Body of pancreas (tissue), 4 donors: ENCODE data around the gene NF1. TPM values are rescaled to one million over a fixed set of nuclear protein-coding genes. Genes with fewer than 3 reads are reported as not detected.
"Not testable (repeated sequence)": the region's sequence is repeated elsewhere in the genome, so short reads cannot be mapped to it uniquely, and the experiment has no call there.

Experiments
- ATAC-seq: fragments of 150-250 bp; one replicate; pipeline ENCODE4 v1.9.1; 2016
- DNase-seq, 4 donors: peaks; one replicate each; pipeline ENCODE4 v3.0.0-alpha.2; 2019
- H3K27ac ChIP-seq, 4 donors: fragments of 200-600 bp; sonication (generic); 1 replicate in 3 of 4; 2 replicates in 1 of 4; pipeline versions ENCODE4 v1.5.1 to v1.6.1; 2016 to 2019; ENCODE audit warnings: mild to moderate bottlenecking in 1 of 4, mixed read lengths in 1 of 4, moderate library complexity in 1 of 4
- H3K27me3 ChIP-seq, 2 donors: fragments of 200-600 bp; sonication (generic); one replicate each; pipeline ENCODE4 v1.6.0; 2016; ENCODE audit warnings: mild to moderate bottlenecking in 1 of 2
- H3K36me3 ChIP-seq, 2 donors: fragments of 200-600 bp; sonication (generic); replicated peaks in 1 of 2; 2 replicates each; pipeline ENCODE4 v1.5.1; 2016; ENCODE audit warnings: low read depth in 2 of 2; ENCODE audit not compliant: insufficient read depth in 1 of 2
- H3K4me1 ChIP-seq: fragments of 200-600 bp; sonication (generic); one replicate; pipeline ENCODE4 v1.6.0; 2016
- H3K4me3 ChIP-seq, 2 donors: fragments of 200-600 bp; sonication (generic); 1 replicate in 1 of 2; 2 replicates in 1 of 2; pipeline ENCODE4 v1.5.1; 2016 to 2019
- H3K9me3 ChIP-seq, 3 donors: fragments of 200-600 bp; sonication (generic); 1 replicate in 2 of 3; 2 replicates in 1 of 3; pipeline ENCODE4 v1.5.1; 2016
- CTCF ChIP-seq, 7 experiments: fragments of 450-650 bp in 4 of 7; fragments of 200-600 bp in 3 of 7; sonication (generic) in 3 of 7; IDR thresholded peaks; one replicate each; pipeline ENCODE4 v1.5.1; 2016 to 2019; ENCODE audit warnings: antibody characterized with exemption in 7 of 7
- POLR2A ChIP-seq, 3 donors: fragments of 450-650 bp; IDR thresholded peaks; one replicate each; pipeline ENCODE4 v1.6.1; 2016; ENCODE audit warnings: antibody characterized with exemption in 3 of 3, mild to moderate bottlenecking in 2 of 3
- WGBS, 2 donors: methylation state at CpG; one replicate each; pipeline ENCODE4 v1.1.5; 2017; 5-methylcytosine and 5-hydroxymethylcytosine counted together
- intact Hi-C: fragments of 100-400 bp; cut with DNase I; formaldehyde crosslinking; loops from one replicate; pipeline ENCODE4 v1.15.1; 2023
- total RNA-seq, 2 donors: library from RNA; depleted of rRNA; stranded (reverse); fragments of >200 nt; gene quantifications; one replicate each; pipeline ENCODE4 v1.1.0, GENCODE V29; 2016

The NF1 gene
- total RNA-seq, 2 donors from 2014 or later: 54.7 to 57.1 TPM

GRCh38 chr17:31174215-31174614 is 79.4 kb downstream of the NF1 start:
- 97 to 98% methylated on average over 2 of the region's 2 CpGs for WGBS, 2 donors
- no peaks in the 10 kb centered on the region for H3K4me1 ChIP-seq
- no peaks in the 10 kb centered on the region for H3K27me3 ChIP-seq
- no peak for DNase-seq
- no peak for ATAC-seq
- H3K27ac ChIP-seq: no peak overlapping the region
- intact Hi-C loops: no loop called here
- H3K36me3 ChIP-seq: peaks cover 0 to 3% of the 10 kb centered on the region in 2 donors
- TF ChIP-seq CTCF (IDR thresholded peaks at IDR 0.05) (no peak), POLR2A (IDR thresholded peaks at IDR 0.05) (no peak)
- H3K9me3 ChIP-seq: no peaks in the 10 kb centered on the region
- H3K4me3 ChIP-seq: no peak overlapping the region

GRCh38 chr17:31175237-31175636 is 80.5 kb downstream of the NF1 start:
- DNase-seq (no peak), ATAC-seq (no peak)
- 98 to 100% methylated on average over 5 of the region's 5 CpGs for WGBS, 2 donors
- Histone ChIP-seq H3K27ac (no peak overlapping the region), H3K27me3 (no peaks in the 10 kb centered on the region), H3K36me3 (peaks cover 0 to 3% of the 10 kb centered on the region in 2 donors), H3K4me1 (no peaks in the 10 kb centered on the region), H3K9me3 (no peaks in the 10 kb centered on the region), H3K4me3 (no peak overlapping the region)
- TF ChIP-seq CTCF (IDR thresholded peaks at IDR 0.05) (no peak), POLR2A (IDR thresholded peaks at IDR 0.05) (no peak)
- intact Hi-C loops: no loop called here

- intact Hi-C loops, H3K4me1 ChIP-seq, H3K36me3 ChIP-seq, H3K27ac ChIP-seq, H3K27me3 ChIP-seq, H3K9me3 ChIP-seq, ATAC-seq, DNase-seq, H3K4me3 ChIP-seq: not testable (repeated sequence)
- WGBS, 2 donors: 93 to 99% methylated on average over 3 of the region's 3 CpGs
Observed at GRCh38 chr17:31176143-31176542, 81.4 kb downstream of the NF1 start.

- H3K27me3 ChIP-seq, H3K27ac ChIP-seq, DNase-seq, H3K9me3 ChIP-seq, H3K4me1 ChIP-seq, ATAC-seq, H3K36me3 ChIP-seq, H3K4me3 ChIP-seq, intact Hi-C loops: not testable (repeated sequence)
- 90 to 100% methylated on average over 2 of the region's 2 CpGs for WGBS, 2 donors
Observed at GRCh38 chr17:31178951-31179350, 84.2 kb downstream of the NF1 start.

GRCh38 chr17:31195305-31195704 is 100.5 kb downstream of the NF1 start:
- Histone ChIP-seq H3K36me3 (no peaks in the 10 kb centered on the region), H3K9me3 (no peaks in the 10 kb centered on the region), H3K27ac (no peak overlapping the region), H3K4me3 (no peak overlapping the region), H3K27me3 (no peaks in the 10 kb centered on the region), H3K4me1 (no peaks in the 10 kb centered on the region)
- DNase-seq: no peak
- intact Hi-C loops: no loop called here
- ATAC-seq: no peak
- WGBS, 2 donors: 76% methylated on average over 5 of the region's 5 CpGs
- TF ChIP-seq CTCF (IDR thresholded peaks at IDR 0.05) (no peak), POLR2A (IDR thresholded peaks at IDR 0.05) (no peak)

GRCh38 chr17:31198026-31198425 is 103.2 kb downstream of the NF1 start:
- ATAC-seq: no peak
- DNase-seq: no peak
- WGBS, 2 donors: 91 to 94% methylated on average over 1 of the region's 1 CpG
- H3K27me3 ChIP-seq: no peaks in the 10 kb centered on the region
- H3K4me3 ChIP-seq: no peak overlapping the region
- H3K9me3 ChIP-seq: no peaks in the 10 kb centered on the region
- H3K4me1 ChIP-seq: no peaks in the 10 kb centered on the region
- no peak for TF ChIP-seq POLR2A (IDR thresholded peaks at IDR 0.05)
- TF ChIP-seq CTCF (IDR thresholded peaks at IDR 0.05): no peak
- intact Hi-C loops: no loop called here
- H3K36me3 ChIP-seq: no peaks in the 10 kb centered on the region
- H3K27ac ChIP-seq: no peak overlapping the region

- ATAC-seq, H3K4me3 ChIP-seq, H3K36me3 ChIP-seq, H3K9me3 ChIP-seq, H3K27ac ChIP-seq, DNase-seq, H3K4me1 ChIP-seq, H3K27me3 ChIP-seq, intact Hi-C loops: not testable (repeated sequence)
- 91 to 93% methylated on average over 2 of the region's 2 CpGs for WGBS, 2 donors
Observed at GRCh38 chr17:31198666-31199065, 103.9 kb downstream of the NF1 start.
